HCT116 (cell line): Measurements from ENCODE around the gene HCRTR1. TPM values are rescaled to one million over a fixed set of nuclear protein-coding genes. Genes with fewer than 3 reads are reported as not detected.

Experiments used
- ATAC-seq: fragments of 200-7000 bp; cut with Tn5 transposase; 2 replicates; pipeline ENCODE4 v1.9.1; 2020; ENCODE audit warnings: mild to moderate bottlenecking, moderate library complexity
- BruUV-seq: library from RNA; stranded (reverse); fragments of 400-500 nt; replicated peaks from 2 replicates; lab custom pipeline; 2021; lab: Mats Ljungman, UMichigan
- CTCF ChIA-PET: fragments of 300-600 bp; sonication (Branson Sonifier 250); formaldehyde crosslinking; loops from one replicate; lab custom pipeline; 2021; ENCODE audit warnings: antibody characterized with exemption; lab: Charles Lee
- POLR2A ChIA-PET: fragments of 300-600, 350-600 bp; sonication (Branson Sonifier 250); formaldehyde crosslinking; loops from one replicate; lab custom pipeline; 2021; ENCODE audit warnings: antibody characterized with exemption; lab: Charles Lee
- RAD21 ChIA-PET, 2 experiments: fragments of 300-600 bp; sonication (Branson Sonifier 250); formaldehyde crosslinking; loops; one replicate each; lab custom pipeline; 2023; ENCODE audit warnings: low total read pairs in 2 of 2; ENCODE audit not compliant: uncharacterized antibody in 2 of 2, unreplicated experiment in 2 of 2, low non-redundant PET in 1 of 2; lab: Charles Lee
- DNase-seq: peaks from one replicate; pipeline ENCODE4 v3.0.0-alpha.2; 2010; ENCODE audit warnings: low read depth, low spot score
- H2AFZ ChIP-seq: fragments of 200-600 bp; shearing (Covaris generic), sonication (generic); 2 replicates; pipeline ENCODE4 v1.6.1; 2017; ENCODE audit warnings: low read depth, mixed run types, mixed read lengths, antibody characterized with exemption, low read length; ENCODE audit not compliant: poor library complexity, severe bottlenecking
- H3K27ac ChIP-seq: 2 replicates; pipeline ENCODE4 v1.5.1; 2012; ENCODE audit warnings: low read depth, low read length
- H3K27me3 ChIP-seq: fragments of 200-600 bp; sonication (generic); 2 replicates; pipeline ENCODE4 v1.6.1; 2016; ENCODE audit warnings: mixed run types, low read length, mixed read lengths; ENCODE audit not compliant: insufficient read depth
- H3K36me3 ChIP-seq, 2 experiments: fragments of 200-500 bp in 1 of 2; fragments of 200-600 bp in 1 of 2; sonication (Bioruptor generic) in 1 of 2; sonication (generic) in 1 of 2; 2 replicates each; pipeline versions ENCODE4 v1.5.1 to v1.6.1; 2014 to 2016; ENCODE audit warnings: low read length in 2 of 2, inconsistent platforms in 1 of 2, mixed read lengths in 1 of 2, mixed run types in 1 of 2; ENCODE audit not compliant: insufficient read depth in 2 of 2, control insufficient read depth in 1 of 2
- H3K4me1 ChIP-seq, 2 experiments: fragments of 200-600 bp in 1 of 2; sonication (generic) in 1 of 2; 2 replicates each; pipeline versions ENCODE4 v1.5.1 to v1.6.1; 2012 to 2017; ENCODE audit warnings: low read length in 2 of 2, inconsistent platforms in 1 of 2, mild to moderate bottlenecking in 1 of 2, mixed read lengths in 1 of 2, mixed run types in 1 of 2, moderate library complexity in 1 of 2; ENCODE audit not compliant: insufficient read depth in 2 of 2, control insufficient read depth in 1 of 2
- H3K4me2 ChIP-seq: fragments of 200-600 bp; sonication (generic); 2 replicates; pipeline ENCODE4 v1.6.1; 2017; ENCODE audit warnings: mixed run types, low read length, mixed read lengths
- H3K4me3 ChIP-seq, 2 experiments: fragments of 200-600 bp in 1 of 2; sonication (generic) in 1 of 2; replicated peaks in 1 of 2; 2 replicates each; pipeline ENCODE4 v1.5.1; 2011 to 2016; ENCODE audit warnings: low read length in 2 of 2, control low read depth in 1 of 2, low read depth in 1 of 2, mild to moderate bottlenecking in 1 of 2, mixed read lengths in 1 of 2, mixed run types in 1 of 2
- H3K79me2 ChIP-seq: fragments of 200-600 bp; sonication (generic); 2 replicates; pipeline ENCODE4 v1.6.1; 2017; ENCODE audit warnings: mild to moderate bottlenecking, mixed run types, low read length, moderate library complexity, mixed read lengths; ENCODE audit not compliant: insufficient read depth
- H3K9ac ChIP-seq: fragments of 200-600 bp; sonication (generic); 2 replicates; pipeline ENCODE4 v1.6.1; 2016; ENCODE audit warnings: low read length, mixed read lengths
- H3K9me2 ChIP-seq: fragments of 200-600 bp; sonication (generic), shearing (Covaris generic); 2 replicates; pipeline ENCODE4 v1.6.1; 2017; ENCODE audit warnings: mixed run types, mild to moderate bottlenecking, moderate library complexity; ENCODE audit not compliant: insufficient read depth
- H3K9me3 ChIP-seq, 2 experiments: fragments of 200-500 bp in 1 of 2; fragments of 200-600 bp in 1 of 2; sonication (Bioruptor generic) in 1 of 2; sonication (generic) in 1 of 2; 2 replicates each; pipeline ENCODE4 v1.6.1; 2014 to 2017; ENCODE audit warnings: low read length in 2 of 2, mixed read lengths in 2 of 2, inconsistent platforms in 1 of 2, low read depth in 1 of 2, mild to moderate bottlenecking in 1 of 2, mixed run types in 1 of 2, moderate library complexity in 1 of 2; ENCODE audit not compliant: control insufficient read depth in 1 of 2, insufficient read depth in 1 of 2
- H4K20me1 ChIP-seq: fragments of 200-600 bp; sonication (generic), shearing (Covaris generic); 2 replicates; pipeline ENCODE4 v1.6.1; 2017; ENCODE audit warnings: mixed run types, mild to moderate bottlenecking, moderate library complexity; ENCODE audit not compliant: insufficient read depth
- CEBPB ChIP-seq: IDR thresholded peaks from 2 replicates; pipeline ENCODE4 v1.6.1; 2012; ENCODE audit warnings: low read depth
- POLR2AphosphoS5 ChIP-seq: IDR thresholded peaks from 2 replicates; pipeline ENCODE4 v1.6.1; 2011; ENCODE audit warnings: mild to moderate bottlenecking, low read depth, low read length, moderate library complexity
- REST ChIP-seq: IDR thresholded peaks from 2 replicates; pipeline ENCODE4 v1.6.1; 2012; ENCODE audit warnings: low read depth
- SRF ChIP-seq: IDR thresholded peaks from 2 replicates; pipeline ENCODE4 v1.6.1; 2012; ENCODE audit warnings: low read depth
- TCF7L2 ChIP-seq: IDR thresholded peaks from 2 replicates; pipeline ENCODE4 v1.7.0; 2011; ENCODE audit warnings: borderline replicate concordance, inconsistent platforms; ENCODE audit not compliant: insufficient read depth, insufficient read length; ENCODE audit errors: extremely low read depth
- ZNF274 ChIP-seq: fragments of 200-500 bp; sonication (Bioruptor generic); IDR thresholded peaks from 2 replicates; pipeline ENCODE4 v1.6.1; 2014; ENCODE audit warnings: mild to moderate bottlenecking, low read depth, low read length, inconsistent platforms
- intact Hi-C: fragments of 100-400 bp; cut with micrococcal nuclease; formaldehyde crosslinking; loops from 2 replicates; pipeline ENCODE4 v1.10.0; 2022
- total RNA-seq: library from RNA; stranded (reverse); gene quantifications from one replicate; pipeline ENCODE4 v1.2.1, GENCODE V29; 2021; ENCODE audit not compliant: unreplicated experiment
- TF ChIP-seq, protein P1 (sequence below), 3 experiments: fragments of 200-600 bp in 1 of 3; sonication (generic) in 1 of 3; IDR thresholded peaks in 2 of 3; conservative IDR thresholded peaks in 1 of 3; 2 replicates each; pipeline ENCODE4 v1.5.1; 2012 to 2017; ENCODE audit warnings: low read depth in 2 of 3, low read length in 2 of 3, antibody characterized with exemption in 1 of 3, borderline replicate concordance in 1 of 3, control low read depth in 1 of 3, mild to moderate bottlenecking in 1 of 3, mixed read lengths in 1 of 3, mixed run types in 1 of 3, moderate library complexity in 1 of 3; ENCODE audit not compliant: insufficient read depth in 1 of 3
- TF ChIP-seq, protein P2 (sequence below): IDR thresholded peaks from 2 replicates; pipeline ENCODE4 v1.6.1; 2011; ENCODE audit warnings: mild to moderate bottlenecking, low read length, moderate library complexity; ENCODE audit not compliant: insufficient replicate concordance; ENCODE audit errors: extremely low read depth

The HCRTR1 gene
- total RNA-seq, 1 experiment from 2014 or later: not detected

DNA sequence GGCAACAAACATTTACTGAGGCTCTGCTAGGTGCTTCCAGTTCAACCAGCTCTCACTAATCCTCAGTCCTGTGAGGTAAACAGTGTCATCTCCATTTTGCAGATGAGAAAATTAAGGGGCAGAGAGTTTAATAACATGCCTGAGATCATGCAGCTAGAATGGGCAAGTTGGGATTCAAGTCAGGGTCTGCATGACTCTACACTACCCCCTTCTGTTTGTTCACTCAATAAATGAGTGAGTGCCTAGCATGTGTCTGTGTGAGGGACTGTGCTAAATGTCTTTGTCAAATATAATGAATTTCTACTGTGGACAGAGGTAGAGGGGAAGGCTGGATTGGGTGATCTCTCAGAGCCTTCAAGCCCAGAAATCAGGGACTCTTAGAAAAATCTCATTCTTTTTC lies 22.7 kb downstream of the HCRTR1 start:
- Histone ChIP-seq H3K9me2 (no peaks in the 10 kb centered on the region), H3K36me3 (no peaks in the 10 kb centered on the region)
- TF ChIP-seq ZNF274: no peak
- no peak for TF ChIP-seq REST
- TF ChIP-seq, all 23 proteins: peak for 0
- no TSS peak for BruUV-seq
- Histone ChIP-seq H3K9me3 (no peaks in the 10 kb centered on the region), H3K4me2 (no peak overlapping the region), H3K4me3 (no peak overlapping the region), H2AFZ (no peak overlapping the region), H4K20me1 (no peaks in the 10 kb centered on the region), H3K79me2 (peaks cover 82% of the 10 kb centered on the region), H3K9ac (no peak overlapping the region), H3K27me3 (no peaks in the 10 kb centered on the region), H3K27ac (no peak overlapping the region), H3K4me1 (peaks cover 5 to 18% of the 10 kb centered on the region in 2 experiments; a peak in 3 of 4 replicates)
- RAD21 ChIA-PET: no interaction called here
- POLR2A ChIA-PET: no interaction called here
- DNase-seq (no peak), ATAC-seq (no peak)
- intact Hi-C loops: no loop called here
- CTCF ChIA-PET: interaction anchor here (1.3 kb wide), 2 partner anchors 105 to 149 kb away, joined by 3 to 4 read pairs; no protein-coding TSS in a partner anchor

GRCh38 chr1:31640964-31641363 lies 23.5 kb downstream of the HCRTR1 start:
- ChIA-PET POLR2A (no interaction called here), CTCF (interaction anchor here (1.3 kb wide), 2 partner anchors 105 to 148 kb away, joined by 3 to 4 read pairs; no protein-coding TSS in a partner anchor), RAD21 (no interaction called here)
- Histone ChIP-seq H3K4me3 (no peak overlapping the region), H3K9ac (no peak overlapping the region), H3K9me3 (no peaks in the 10 kb centered on the region), H3K4me1 (peaks cover 8 to 26% of the 10 kb centered on the region in 2 experiments; a peak in 3 of 4 replicates), H3K27ac (no peak overlapping the region), H3K79me2 (peaks cover 75% of the 10 kb centered on the region), H4K20me1 (no peaks in the 10 kb centered on the region), H3K9me2 (no peaks in the 10 kb centered on the region), H3K36me3 (no peaks in the 10 kb centered on the region), H3K27me3 (no peaks in the 10 kb centered on the region), H3K4me2 (no peak overlapping the region), H2AFZ (no peak overlapping the region)
- no peak for DNase-seq
- TF ChIP-seq POLR2AphosphoS5 (no peak), CEBPB (no peak), TCF7L2 (no peak), SRF (no peak), ZNF274 (no peak)
- TF ChIP-seq, protein P1, sequence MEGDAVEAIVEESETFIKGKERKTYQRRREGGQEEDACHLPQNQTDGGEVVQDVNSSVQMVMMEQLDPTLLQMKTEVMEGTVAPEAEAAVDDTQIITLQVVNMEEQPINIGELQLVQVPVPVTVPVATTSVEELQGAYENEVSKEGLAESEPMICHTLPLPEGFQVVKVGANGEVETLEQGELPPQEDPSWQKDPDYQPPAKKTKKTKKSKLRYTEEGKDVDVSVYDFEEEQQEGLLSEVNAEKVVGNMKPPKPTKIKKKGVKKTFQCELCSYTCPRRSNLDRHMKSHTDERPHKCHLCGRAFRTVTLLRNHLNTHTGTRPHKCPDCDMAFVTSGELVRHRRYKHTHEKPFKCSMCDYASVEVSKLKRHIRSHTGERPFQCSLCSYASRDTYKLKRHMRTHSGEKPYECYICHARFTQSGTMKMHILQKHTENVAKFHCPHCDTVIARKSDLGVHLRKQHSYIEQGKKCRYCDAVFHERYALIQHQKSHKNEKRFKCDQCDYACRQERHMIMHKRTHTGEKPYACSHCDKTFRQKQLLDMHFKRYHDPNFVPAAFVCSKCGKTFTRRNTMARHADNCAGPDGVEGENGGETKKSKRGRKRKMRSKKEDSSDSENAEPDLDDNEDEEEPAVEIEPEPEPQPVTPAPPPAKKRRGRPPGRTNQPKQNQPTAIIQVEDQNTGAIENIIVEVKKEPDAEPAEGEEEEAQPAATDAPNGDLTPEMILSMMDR (IDR thresholded peaks at IDR 0.05 in 2 of 3, conservative IDR thresholded peaks at IDR 0.05 in 1 of 3; ENCODE audit: borderline replicate concordance in 1 of 3, insufficient read depth in 1 of 3, low read depth in 2 of 3, low read length in 2 of 3): no peak
- TF ChIP-seq, protein P2, sequence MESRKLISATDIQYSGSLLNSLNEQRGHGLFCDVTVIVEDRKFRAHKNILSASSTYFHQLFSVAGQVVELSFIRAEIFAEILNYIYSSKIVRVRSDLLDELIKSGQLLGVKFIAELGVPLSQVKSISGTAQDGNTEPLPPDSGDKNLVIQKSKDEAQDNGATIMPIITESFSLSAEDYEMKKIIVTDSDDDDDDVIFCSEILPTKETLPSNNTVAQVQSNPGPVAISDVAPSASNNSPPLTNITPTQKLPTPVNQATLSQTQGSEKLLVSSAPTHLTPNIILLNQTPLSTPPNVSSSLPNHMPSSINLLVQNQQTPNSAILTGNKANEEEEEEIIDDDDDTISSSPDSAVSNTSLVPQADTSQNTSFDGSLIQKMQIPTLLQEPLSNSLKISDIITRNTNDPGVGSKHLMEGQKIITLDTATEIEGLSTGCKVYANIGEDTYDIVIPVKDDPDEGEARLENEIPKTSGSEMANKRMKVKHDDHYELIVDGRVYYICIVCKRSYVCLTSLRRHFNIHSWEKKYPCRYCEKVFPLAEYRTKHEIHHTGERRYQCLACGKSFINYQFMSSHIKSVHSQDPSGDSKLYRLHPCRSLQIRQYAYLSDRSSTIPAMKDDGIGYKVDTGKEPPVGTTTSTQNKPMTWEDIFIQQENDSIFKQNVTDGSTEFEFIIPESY: no peak
- intact Hi-C loops: no loop called here
- no peak for ATAC-seq
- BruUV-seq: no TSS peak
